ENCODE data around the gene EIF3A. TPM values are rescaled to one million over a fixed set of nuclear protein-coding genes. Genes with fewer than 3 reads are reported as not detected.
A peak's percentile ranks its signal among the peaks of the same experiment; 100 is the strongest.
"Not testable (repeated sequence)": the region's sequence is repeated elsewhere in the genome, so short reads cannot be mapped to it uniquely, and the experiment has no call there.

The EIF3A gene
- total RNA-seq, 4 donors from 2014 or later: 136 to 240 (median 191) TPM

DNA sequence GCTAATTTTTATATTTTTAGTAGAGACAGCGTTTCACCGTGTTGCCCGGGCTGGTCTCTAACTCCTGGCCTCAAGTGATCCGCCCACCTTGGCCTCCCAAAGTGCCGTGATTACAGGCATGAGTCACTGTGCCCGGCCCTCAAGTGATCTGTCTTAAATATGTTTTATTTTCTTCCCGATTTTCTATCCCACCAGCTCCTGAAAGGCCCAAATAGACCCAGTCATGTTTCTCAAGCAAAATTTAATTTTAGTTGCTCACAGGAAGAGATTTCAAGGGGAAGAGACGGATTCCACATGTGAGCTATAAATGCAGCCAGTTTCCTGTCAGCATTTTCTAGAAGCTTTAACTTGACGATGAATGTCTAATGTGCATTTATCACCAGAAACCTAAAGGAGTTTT is 35.3 kb upstream of the EIF3A start:
- DNase-seq (no peak), ATAC-seq (no peak)
- Histone ChIP-seq H3K27me3 (no peaks in the 10 kb centered on the region), H3K36me3 (peaks cover 0 to 32% of the 10 kb centered on the region in 2 donors), H3K4me1 (peaks cover 18 to 22% of the 10 kb centered on the region in 2 donors), H3K27ac (peak overlapping the region; percentile 0 to 34 (median 13)), H3K9me3 (no peaks in the 10 kb centered on the region), H3K4me3 (no peak overlapping the region)
- in situ Hi-C loops (cut with MboI; ENCODE audit: low sequenced_read_pairs in 4 of 4) (no loop called here), intact Hi-C loops (cut with DNase I; ENCODE audit: low total_unique reads) (no loop called here)
- TF ChIP-seq, protein P1, sequence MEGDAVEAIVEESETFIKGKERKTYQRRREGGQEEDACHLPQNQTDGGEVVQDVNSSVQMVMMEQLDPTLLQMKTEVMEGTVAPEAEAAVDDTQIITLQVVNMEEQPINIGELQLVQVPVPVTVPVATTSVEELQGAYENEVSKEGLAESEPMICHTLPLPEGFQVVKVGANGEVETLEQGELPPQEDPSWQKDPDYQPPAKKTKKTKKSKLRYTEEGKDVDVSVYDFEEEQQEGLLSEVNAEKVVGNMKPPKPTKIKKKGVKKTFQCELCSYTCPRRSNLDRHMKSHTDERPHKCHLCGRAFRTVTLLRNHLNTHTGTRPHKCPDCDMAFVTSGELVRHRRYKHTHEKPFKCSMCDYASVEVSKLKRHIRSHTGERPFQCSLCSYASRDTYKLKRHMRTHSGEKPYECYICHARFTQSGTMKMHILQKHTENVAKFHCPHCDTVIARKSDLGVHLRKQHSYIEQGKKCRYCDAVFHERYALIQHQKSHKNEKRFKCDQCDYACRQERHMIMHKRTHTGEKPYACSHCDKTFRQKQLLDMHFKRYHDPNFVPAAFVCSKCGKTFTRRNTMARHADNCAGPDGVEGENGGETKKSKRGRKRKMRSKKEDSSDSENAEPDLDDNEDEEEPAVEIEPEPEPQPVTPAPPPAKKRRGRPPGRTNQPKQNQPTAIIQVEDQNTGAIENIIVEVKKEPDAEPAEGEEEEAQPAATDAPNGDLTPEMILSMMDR (IDR thresholded peaks at IDR 0.05 in 4 of 5, conservative IDR thresholded peaks at IDR 0.05 in 1 of 5): no peak
- no peak for TF ChIP-seq POLR2A (IDR thresholded peaks at IDR 0.05)

DNA sequence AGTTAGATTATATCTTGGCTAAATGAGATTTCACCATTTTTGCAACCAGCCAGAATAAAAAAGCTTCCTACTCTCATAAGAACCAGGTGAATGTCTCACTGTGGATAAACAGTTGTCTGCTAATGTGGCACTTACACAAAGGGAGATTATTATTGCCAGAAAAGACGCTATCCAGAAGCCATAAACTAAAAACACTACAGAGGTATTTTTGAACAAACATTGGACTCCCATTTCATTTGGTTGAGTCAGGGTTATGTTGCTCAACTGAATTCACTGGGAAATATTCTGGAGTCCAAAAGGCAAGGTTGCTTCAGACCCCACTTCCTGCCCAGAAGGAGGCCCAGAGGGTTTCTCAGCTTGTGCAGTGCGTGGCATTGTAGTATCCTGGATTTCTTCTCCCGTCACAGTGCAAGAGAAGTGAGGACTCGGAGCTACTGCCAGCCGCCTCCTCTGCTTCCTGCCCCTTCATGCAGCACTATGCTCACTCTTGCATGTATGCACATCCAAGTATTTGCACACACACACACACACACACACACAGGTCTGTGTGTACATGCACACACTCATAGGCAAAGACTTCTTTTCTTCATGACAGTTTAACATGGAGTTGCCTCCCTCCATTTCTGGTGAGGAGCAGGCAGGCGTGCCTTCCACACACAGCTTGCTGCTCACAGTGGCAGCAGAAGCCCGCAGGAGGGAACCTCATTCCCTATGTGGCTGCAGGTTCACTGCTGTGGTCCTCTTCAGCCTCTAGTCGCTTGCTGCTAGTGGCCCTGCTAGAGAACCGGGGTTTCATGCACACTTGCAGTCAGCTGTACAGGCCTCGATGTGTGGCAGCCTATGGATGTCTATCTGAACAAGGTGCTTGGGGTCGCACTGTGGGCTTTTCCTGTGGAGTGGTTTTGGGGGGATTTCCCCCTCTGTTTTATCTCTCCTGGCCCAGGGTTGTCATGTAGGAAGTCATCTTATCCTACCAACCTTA is 33.4 kb upstream of the EIF3A start:
- H3K27ac ChIP-seq: peak overlapping the region; percentile 77 to 84 (median 78)
- H3K36me3 ChIP-seq: peaks cover 0 to 43% of the 10 kb centered on the region in 2 donors
- TF ChIP-seq POLR2A (IDR thresholded peaks at IDR 0.05): no peak
- TF ChIP-seq, protein P1 (IDR thresholded peaks at IDR 0.05 in 4 of 5, conservative IDR thresholded peaks at IDR 0.05 in 1 of 5): no peak
- in situ Hi-C loops (cut with MboI; ENCODE audit: low sequenced_read_pairs in 4 of 4) (no loop called here), intact Hi-C loops (cut with DNase I; ENCODE audit: low total_unique reads) (loop anchor here (5.0 kb wide), 1 partner anchor 82 kb away; no protein-coding TSS in a partner anchor)
- ATAC-seq: peak; percentile 85 to 98
- H3K4me1 ChIP-seq: peaks cover 5 to 13% of the 10 kb centered on the region in 2 donors
- no peak overlapping the region for H3K4me3 ChIP-seq
- H3K9me3 ChIP-seq: no peaks in the 10 kb centered on the region
- peak in 1 of 2 donors; percentile 63 for DNase-seq
- no peaks in the 10 kb centered on the region for H3K27me3 ChIP-seq

DNA sequence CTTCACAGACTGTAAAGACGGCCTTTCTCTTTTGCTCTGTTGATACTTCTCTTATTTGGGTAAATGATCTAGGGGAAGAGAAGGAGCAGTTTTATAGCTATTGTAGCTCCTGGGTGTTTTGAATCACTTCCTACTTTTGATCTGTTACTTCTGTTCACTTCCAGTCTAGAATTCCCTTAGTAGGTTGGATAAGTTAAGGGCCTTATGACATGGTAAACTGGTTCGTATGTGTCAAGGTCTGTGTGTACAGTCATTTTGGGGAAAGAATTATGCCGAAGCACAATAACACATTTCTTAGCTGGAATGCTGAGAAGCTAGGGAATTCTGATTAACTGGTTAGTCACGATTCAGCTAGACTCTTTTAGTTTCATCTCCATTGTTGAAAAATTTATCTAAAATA is 31.4 kb upstream of the EIF3A start:
- in situ Hi-C loops (cut with MboI; ENCODE audit: low sequenced_read_pairs in 4 of 4): no loop called here
- Histone ChIP-seq H3K27ac (no peak overlapping the region), H3K4me3 (no peak overlapping the region), H3K27me3 (no peaks in the 10 kb centered on the region), H3K4me1 (peaks cover 5 to 13% of the 10 kb centered on the region in 2 donors), H3K9me3 (no peaks in the 10 kb centered on the region), H3K36me3 (peaks cover 0 to 37% of the 10 kb centered on the region in 2 donors)
- intact Hi-C loops (cut with DNase I; ENCODE audit: low total_unique reads): loop anchor here (5.0 kb wide), 1 partner anchor 80 kb away; no protein-coding TSS in a partner anchor
- TF ChIP-seq, protein P1 (IDR thresholded peaks at IDR 0.05 in 4 of 5, conservative IDR thresholded peaks at IDR 0.05 in 1 of 5): no peak
- no peak for TF ChIP-seq POLR2A (IDR thresholded peaks at IDR 0.05)
- DNase-seq (no peak), ATAC-seq (no peak)

- intact Hi-C loops (cut with DNase I; ENCODE audit: low total_unique reads); H3K9me3 ChIP-seq; in situ Hi-C loops (cut with MboI; ENCODE audit: low sequenced_read_pairs in 4 of 4); H3K27me3 ChIP-seq; ATAC-seq; DNase-seq; H3K27ac ChIP-seq; H3K4me1 ChIP-seq; H3K4me3 ChIP-seq: not testable (repeated sequence)
- H3K36me3 ChIP-seq: peaks cover 0 to 36% of the 10 kb centered on the region in 2 donors
These were observed 27.2 kb upstream of the EIF3A start for GRCh38 chr10:119107771-119108170.

GRCh38 chr10:119107106-119107505 is 26.5 kb upstream of the EIF3A start:
- H3K27me3 ChIP-seq; H3K9me3 ChIP-seq; DNase-seq; H3K4me1 ChIP-seq; H3K27ac ChIP-seq; H3K4me3 ChIP-seq; intact Hi-C loops (cut with DNase I; ENCODE audit: low total_unique reads); in situ Hi-C loops (cut with MboI; ENCODE audit: low sequenced_read_pairs in 4 of 4); ATAC-seq: not testable (repeated sequence)
- H3K36me3 ChIP-seq: peaks cover 0 to 30% of the 10 kb centered on the region in 2 donors

DNA sequence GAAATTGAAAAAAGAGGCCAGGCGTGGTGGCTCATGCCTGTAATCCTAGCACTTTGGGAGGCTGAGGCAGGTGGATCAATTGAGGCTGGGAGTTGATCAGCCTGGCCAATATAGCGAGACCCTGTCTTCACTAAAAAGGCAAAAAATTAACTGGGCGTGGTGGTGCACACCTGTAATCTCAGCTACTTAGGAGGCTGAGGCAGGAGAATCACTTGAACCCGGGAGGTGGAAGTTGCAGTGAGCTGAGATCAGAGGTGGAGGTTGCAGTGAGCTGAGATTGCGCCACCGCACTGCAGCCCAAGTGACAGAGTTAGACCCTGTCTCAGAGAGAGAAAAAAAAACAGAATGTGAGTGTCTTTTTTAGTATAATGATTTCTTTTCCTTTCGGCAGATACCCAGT is 25.3 kb upstream of the EIF3A start:
- H3K4me3 ChIP-seq; H3K9me3 ChIP-seq; H3K27me3 ChIP-seq; in situ Hi-C loops (cut with MboI; ENCODE audit: low sequenced_read_pairs in 4 of 4); DNase-seq; ATAC-seq; H3K27ac ChIP-seq; H3K4me1 ChIP-seq: not testable (repeated sequence)
- intact Hi-C loops (cut with DNase I; ENCODE audit: low total_unique reads): loop anchor here (2.0 kb wide), 1 partner anchor 59 kb away; the partner anchor contains the start of gene SFXN4
- H3K36me3 ChIP-seq: peaks cover 0 to 23% of the 10 kb centered on the region in 2 donors

All from gastrocnemius medialis (tissue), 4 donors.